Measurements from ENCODE around the gene LAMB4.

DNA sequence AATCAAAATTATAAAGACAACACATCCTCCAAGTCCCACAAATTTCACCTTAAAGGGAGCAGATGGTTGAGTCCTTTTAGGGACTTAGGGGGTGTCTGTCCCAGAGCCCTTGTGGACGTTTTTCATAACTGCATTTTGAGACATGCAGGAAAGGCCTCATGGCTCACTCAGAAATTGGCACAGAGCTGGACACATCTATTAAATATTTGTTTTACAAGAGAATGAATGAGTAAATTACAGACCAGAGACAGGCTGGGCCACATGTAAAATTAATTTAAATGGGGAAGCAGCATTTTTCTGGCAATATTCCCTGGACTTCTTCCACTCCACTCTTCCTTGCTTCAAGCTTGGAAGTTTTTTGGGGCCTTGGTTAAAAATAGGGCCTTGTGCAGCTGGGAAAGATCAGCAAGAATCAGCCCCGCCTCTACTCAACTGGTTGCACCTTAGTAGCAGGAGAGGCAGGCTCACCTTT, 147.2 kb downstream of the LAMB4 start:
- TF ChIP-seq, protein P1, sequence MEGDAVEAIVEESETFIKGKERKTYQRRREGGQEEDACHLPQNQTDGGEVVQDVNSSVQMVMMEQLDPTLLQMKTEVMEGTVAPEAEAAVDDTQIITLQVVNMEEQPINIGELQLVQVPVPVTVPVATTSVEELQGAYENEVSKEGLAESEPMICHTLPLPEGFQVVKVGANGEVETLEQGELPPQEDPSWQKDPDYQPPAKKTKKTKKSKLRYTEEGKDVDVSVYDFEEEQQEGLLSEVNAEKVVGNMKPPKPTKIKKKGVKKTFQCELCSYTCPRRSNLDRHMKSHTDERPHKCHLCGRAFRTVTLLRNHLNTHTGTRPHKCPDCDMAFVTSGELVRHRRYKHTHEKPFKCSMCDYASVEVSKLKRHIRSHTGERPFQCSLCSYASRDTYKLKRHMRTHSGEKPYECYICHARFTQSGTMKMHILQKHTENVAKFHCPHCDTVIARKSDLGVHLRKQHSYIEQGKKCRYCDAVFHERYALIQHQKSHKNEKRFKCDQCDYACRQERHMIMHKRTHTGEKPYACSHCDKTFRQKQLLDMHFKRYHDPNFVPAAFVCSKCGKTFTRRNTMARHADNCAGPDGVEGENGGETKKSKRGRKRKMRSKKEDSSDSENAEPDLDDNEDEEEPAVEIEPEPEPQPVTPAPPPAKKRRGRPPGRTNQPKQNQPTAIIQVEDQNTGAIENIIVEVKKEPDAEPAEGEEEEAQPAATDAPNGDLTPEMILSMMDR (IDR thresholded peaks at IDR 0.05) = peak in 3 of 4 experiments; percentile 25 to 57 (median 38)
- TF ChIP-seq POLR2AphosphoS5 (IDR thresholded peaks at IDR 0.05) (peak; percentile 38 to 84 (median 64)), EP300 (IDR thresholded peaks at IDR 0.05) (peak in 1 of 4 donors; percentile 41)
